IMR-90 (cell line): ENCODE results near the gene NFIX.

Experiments used
- BHLHE40 ChIP-seq: fragments of 150-350 bp; IDR thresholded peaks from 2 replicates; pipeline ENCODE4 v1.6.1; 2016; ENCODE audit warnings: mild to moderate bottlenecking, low read depth, low read length
- CEBPB ChIP-seq: IDR thresholded peaks from 2 replicates; pipeline ENCODE4 v1.6.1; 2012; ENCODE audit warnings: low read depth, low read length, improper control_type of control experiment
- FOS ChIP-seq: fragments of 150-350 bp; IDR thresholded peaks from 2 replicates; pipeline ENCODE4 v1.6.1; 2016; ENCODE audit warnings: low read depth, low read length
- MAFK ChIP-seq: IDR thresholded peaks from 2 replicates; pipeline ENCODE4 v1.6.1; 2012; ENCODE audit warnings: low read depth, low read length, improper control_type of control experiment
- MAZ ChIP-seq: IDR thresholded peaks from 2 replicates; pipeline ENCODE4 v1.6.1; 2012; ENCODE audit warnings: low read depth, mild to moderate bottlenecking, low read length, improper control_type of control experiment, moderate library complexity, borderline replicate concordance
- MXI1 ChIP-seq: IDR thresholded peaks from 2 replicates; pipeline ENCODE4 v1.6.1; 2012; ENCODE audit warnings: low read depth, mild to moderate bottlenecking, low read length, moderate library complexity, borderline replicate concordance
- POLR2A ChIP-seq: IDR thresholded peaks from 2 replicates; pipeline ENCODE4 v1.6.1; 2012; ENCODE audit warnings: mild to moderate bottlenecking, low read depth, low read length
- RAD21 ChIP-seq: IDR thresholded peaks from 2 replicates; pipeline ENCODE4 v1.6.1; 2012; ENCODE audit warnings: low read length, improper control_type of control experiment
- RCOR1 ChIP-seq: IDR thresholded peaks from 2 replicates; pipeline ENCODE4 v1.6.1; 2012; ENCODE audit warnings: mild to moderate bottlenecking, low read length, improper control_type of control experiment; ENCODE audit not compliant: insufficient replicate concordance
- RFX5 ChIP-seq: IDR thresholded peaks from 2 replicates; pipeline ENCODE4 v1.8.0; 2012; ENCODE audit warnings: low read depth, mild to moderate bottlenecking, low read length, moderate library complexity
- SMC3 ChIP-seq: fragments of 150-350 bp; IDR thresholded peaks from 2 replicates; pipeline ENCODE4 v1.6.1; 2016; ENCODE audit warnings: low read depth, mild to moderate bottlenecking, antibody characterized with exemption, low read length, moderate library complexity
- TF ChIP-seq, protein P1 (sequence below): conservative IDR thresholded peaks from 2 replicates; pipeline ENCODE4 v1.5.1; 2012; ENCODE audit warnings: mild to moderate bottlenecking, low read depth, low read length, improper control_type of control experiment
- TF ChIP-seq, protein P2 (sequence below): fragments of 150-350 bp; IDR thresholded peaks from 2 replicates; pipeline ENCODE4 v1.6.1; 2017; ENCODE audit warnings: mild to moderate bottlenecking, antibody characterized with exemption, low read length, low read depth
- TF ChIP-seq, protein P3 (sequence below): fragments of 150-350 bp; IDR thresholded peaks from 2 replicates; pipeline ENCODE4 v1.6.1; 2016; ENCODE audit warnings: low read depth, mild to moderate bottlenecking, low read length, moderate library complexity, borderline replicate concordance

DNA sequence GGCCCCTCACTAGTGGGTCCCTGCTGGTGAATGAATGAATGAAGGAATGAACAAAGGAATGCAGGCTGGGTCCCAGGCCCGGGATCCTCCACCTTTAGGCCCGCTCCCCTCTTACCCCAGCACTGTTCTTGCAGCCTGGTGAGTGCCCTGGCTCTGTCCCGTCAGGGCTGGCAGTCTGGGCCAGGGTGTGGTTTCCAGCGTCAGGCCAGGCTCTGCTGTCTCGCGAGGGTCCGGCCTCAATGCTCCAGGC, 107.1 kb downstream of the NFIX start:
- TF ChIP-seq, protein P1, sequence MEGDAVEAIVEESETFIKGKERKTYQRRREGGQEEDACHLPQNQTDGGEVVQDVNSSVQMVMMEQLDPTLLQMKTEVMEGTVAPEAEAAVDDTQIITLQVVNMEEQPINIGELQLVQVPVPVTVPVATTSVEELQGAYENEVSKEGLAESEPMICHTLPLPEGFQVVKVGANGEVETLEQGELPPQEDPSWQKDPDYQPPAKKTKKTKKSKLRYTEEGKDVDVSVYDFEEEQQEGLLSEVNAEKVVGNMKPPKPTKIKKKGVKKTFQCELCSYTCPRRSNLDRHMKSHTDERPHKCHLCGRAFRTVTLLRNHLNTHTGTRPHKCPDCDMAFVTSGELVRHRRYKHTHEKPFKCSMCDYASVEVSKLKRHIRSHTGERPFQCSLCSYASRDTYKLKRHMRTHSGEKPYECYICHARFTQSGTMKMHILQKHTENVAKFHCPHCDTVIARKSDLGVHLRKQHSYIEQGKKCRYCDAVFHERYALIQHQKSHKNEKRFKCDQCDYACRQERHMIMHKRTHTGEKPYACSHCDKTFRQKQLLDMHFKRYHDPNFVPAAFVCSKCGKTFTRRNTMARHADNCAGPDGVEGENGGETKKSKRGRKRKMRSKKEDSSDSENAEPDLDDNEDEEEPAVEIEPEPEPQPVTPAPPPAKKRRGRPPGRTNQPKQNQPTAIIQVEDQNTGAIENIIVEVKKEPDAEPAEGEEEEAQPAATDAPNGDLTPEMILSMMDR, result no peak
- TF ChIP-seq MXI1 (no peak), POLR2A (no peak), CEBPB (no peak), FOS (no peak), RCOR1 (no peak), MAFK (no peak), RFX5 (no peak), RAD21 (no peak), BHLHE40 (no peak), SMC3 (no peak), MAZ (no peak)
- TF ChIP-seq, protein P2, sequence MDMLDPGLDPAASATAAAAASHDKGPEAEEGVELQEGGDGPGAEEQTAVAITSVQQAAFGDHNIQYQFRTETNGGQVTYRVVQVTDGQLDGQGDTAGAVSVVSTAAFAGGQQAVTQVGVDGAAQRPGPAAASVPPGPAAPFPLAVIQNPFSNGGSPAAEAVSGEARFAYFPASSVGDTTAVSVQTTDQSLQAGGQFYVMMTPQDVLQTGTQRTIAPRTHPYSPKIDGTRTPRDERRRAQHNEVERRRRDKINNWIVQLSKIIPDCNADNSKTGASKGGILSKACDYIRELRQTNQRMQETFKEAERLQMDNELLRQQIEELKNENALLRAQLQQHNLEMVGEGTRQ, result no peak
- TF ChIP-seq, protein P3, sequence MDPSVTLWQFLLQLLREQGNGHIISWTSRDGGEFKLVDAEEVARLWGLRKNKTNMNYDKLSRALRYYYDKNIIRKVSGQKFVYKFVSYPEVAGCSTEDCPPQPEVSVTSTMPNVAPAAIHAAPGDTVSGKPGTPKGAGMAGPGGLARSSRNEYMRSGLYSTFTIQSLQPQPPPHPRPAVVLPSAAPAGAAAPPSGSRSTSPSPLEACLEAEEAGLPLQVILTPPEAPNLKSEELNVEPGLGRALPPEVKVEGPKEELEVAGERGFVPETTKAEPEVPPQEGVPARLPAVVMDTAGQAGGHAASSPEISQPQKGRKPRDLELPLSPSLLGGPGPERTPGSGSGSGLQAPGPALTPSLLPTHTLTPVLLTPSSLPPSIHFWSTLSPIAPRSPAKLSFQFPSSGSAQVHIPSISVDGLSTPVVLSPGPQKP, result no peak
